IMR-90 (cell line): ENCODE measurements around the gene SH3RF2. TPM values are rescaled to one million over a fixed set of nuclear protein-coding genes. Genes with fewer than 3 reads are reported as not detected.

Experiments used
- ATAC-seq: fragments of 200-7000 bp; cut with Tn5 transposase; 2 replicates; pipeline ENCODE4 v1.9.1; 2020; ENCODE audit warnings: low read depth, mild to moderate bottlenecking, moderate library complexity
- BruUV-seq: library from RNA; stranded (reverse); fragments of 400-500 nt; replicated peaks from 2 replicates; lab custom pipeline; 2021; lab: Mats Ljungman, UMichigan
- CTCF ChIA-PET: fragments of 300-600 bp; formaldehyde crosslinking; extraction: SDS; loops from one replicate; lab custom pipeline; 2021; ENCODE audit warnings: antibody characterized with exemption; lab: Yijun Ruan, JAX
- POLR2A ChIA-PET: fragments of 300-600 bp; sonication (Branson Sonifier 250); formaldehyde crosslinking; loops from one replicate; lab custom pipeline; 2022; ENCODE audit warnings: antibody characterized with exemption; ENCODE audit not compliant: unreplicated experiment; lab: Charles Lee
- DNase-seq: peaks from one replicate; pipeline ENCODE4 v3.0.0; 2013
- H2AFZ ChIP-seq: replicated peaks from 2 replicates; pipeline ENCODE3; 2013; ENCODE audit warnings: low read length, mild to moderate bottlenecking; ENCODE audit not compliant: poor library complexity
- H2AK5ac ChIP-seq: 2 replicates; pipeline ENCODE4 v1.6.1; 2013; ENCODE audit warnings: low read depth, low read length, inconsistent platforms
- H2AK9ac ChIP-seq: replicated peaks from 2 replicates; pipeline ENCODE3; 2013; ENCODE audit warnings: mild to moderate bottlenecking, low read depth, low read length, moderate library complexity; ENCODE audit not compliant: poor library complexity
- H2BK120ac ChIP-seq: 2 replicates; pipeline ENCODE4 v1.6.1; 2013; ENCODE audit warnings: low read depth, low read length, inconsistent platforms
- H2BK15ac ChIP-seq: 3 replicates; pipeline ENCODE4 v1.6.1; 2013; ENCODE audit warnings: low read depth, low read length, inconsistent platforms
- H2BK20ac ChIP-seq: 2 replicates; pipeline ENCODE4 v1.6.1; 2013; ENCODE audit warnings: low read depth, mild to moderate bottlenecking, inconsistent platforms, low read length, moderate library complexity
- H2BK5ac ChIP-seq: 2 replicates; pipeline ENCODE4 v1.6.1; 2013; ENCODE audit warnings: mild to moderate bottlenecking, low read depth, low read length, inconsistent platforms; ENCODE audit not compliant: poor library complexity, severe bottlenecking
- H3K14ac ChIP-seq: replicated peaks from 2 replicates; pipeline ENCODE4 v1.6.1; 2013; ENCODE audit warnings: low read depth, low read length, inconsistent platforms
- H3K18ac ChIP-seq: 2 replicates; pipeline ENCODE4 v1.6.1; 2013; ENCODE audit warnings: low read depth, low read length, control low read depth
- H3K23ac ChIP-seq: 2 replicates; pipeline ENCODE4 v1.6.1; 2013; ENCODE audit warnings: low read depth, low read length, inconsistent platforms
- H3K27ac ChIP-seq: 2 replicates; pipeline ENCODE4 v1.5.1; 2013; ENCODE audit warnings: mild to moderate bottlenecking, control low read depth, low read length; ENCODE audit not compliant: insufficient read depth
- H3K27me3 ChIP-seq: 2 replicates; pipeline ENCODE4 v1.6.1; 2013; ENCODE audit warnings: low read length; ENCODE audit not compliant: control insufficient read depth, insufficient read depth
- H3K36me3 ChIP-seq: 2 replicates; pipeline ENCODE4 v1.6.1; 2013; ENCODE audit warnings: low read length, mixed read lengths; ENCODE audit not compliant: control insufficient read depth, insufficient read depth
- H3K4ac ChIP-seq: 2 replicates; pipeline ENCODE4 v1.6.1; 2013; ENCODE audit warnings: low read depth, low read length, inconsistent platforms
- H3K4me1 ChIP-seq: 2 replicates; pipeline ENCODE4 v1.6.1; 2013; ENCODE audit warnings: low read length, mixed read lengths; ENCODE audit not compliant: control insufficient read depth, insufficient read depth
- H3K4me2 ChIP-seq: 2 replicates; pipeline ENCODE4 v1.6.1; 2013; ENCODE audit warnings: low read depth, mild to moderate bottlenecking, control low read depth, low read length, moderate library complexity
- H3K4me3 ChIP-seq: 2 replicates; pipeline ENCODE4 v1.5.1; 2013; ENCODE audit warnings: low read depth, mild to moderate bottlenecking, control low read depth, low read length, moderate library complexity; ENCODE audit not compliant: insufficient read depth
- H3K56ac ChIP-seq: 2 replicates; pipeline ENCODE4 v1.6.1; 2013; ENCODE audit warnings: low read length, inconsistent platforms; ENCODE audit not compliant: insufficient read depth; ENCODE audit errors: extremely low read depth
- H3K79me1 ChIP-seq, 2 experiments: 2 replicates each; pipeline ENCODE4 v1.6.1; 2013; ENCODE audit warnings: low read length in 2 of 2, inconsistent platforms in 1 of 2, low read depth in 1 of 2
- H3K9ac ChIP-seq: 2 replicates; pipeline ENCODE4 v1.6.1; 2013; ENCODE audit warnings: low read depth, low read length, control low read depth
- H3K9me1 ChIP-seq: 2 replicates; pipeline ENCODE4 v1.6.1; 2013; ENCODE audit warnings: low read length, inconsistent platforms; ENCODE audit not compliant: insufficient read depth
- H3K9me3 ChIP-seq: 2 replicates; pipeline ENCODE4 v1.6.1; 2013; ENCODE audit warnings: low read length; ENCODE audit not compliant: control insufficient read depth, insufficient read depth
- H4K20me1 ChIP-seq: 2 replicates; pipeline ENCODE4 v1.6.1; 2013; ENCODE audit warnings: low read length, inconsistent platforms; ENCODE audit not compliant: insufficient read depth
- H4K5ac ChIP-seq: 2 replicates; pipeline ENCODE4 v1.6.1; 2013; ENCODE audit warnings: mild to moderate bottlenecking, low read depth, low read length, control low read depth
- H4K8ac ChIP-seq, 2 experiments: 2 replicates each; pipeline ENCODE4 v1.6.1; 2013; ENCODE audit warnings: low read depth in 2 of 2, low read length in 2 of 2, control low read depth in 1 of 2, inconsistent platforms in 1 of 2
- H4K91ac ChIP-seq: 2 replicates; pipeline ENCODE4 v1.6.1; 2013; ENCODE audit warnings: low read depth, low read length, inconsistent platforms; ENCODE audit not compliant: insufficient read depth
- BHLHE40 ChIP-seq: fragments of 150-350 bp; IDR thresholded peaks from 2 replicates; pipeline ENCODE4 v1.6.1; 2016; ENCODE audit warnings: mild to moderate bottlenecking, low read depth, low read length
- CEBPB ChIP-seq: IDR thresholded peaks from 2 replicates; pipeline ENCODE4 v1.6.1; 2012; ENCODE audit warnings: low read depth, low read length, improper control_type of control experiment
- CHD1 ChIP-seq: IDR thresholded peaks from 2 replicates; pipeline ENCODE4 v1.6.1; 2012; ENCODE audit warnings: low read depth, low read length, improper control_type of control experiment
- FOS ChIP-seq: fragments of 150-350 bp; IDR thresholded peaks from 2 replicates; pipeline ENCODE4 v1.6.1; 2016; ENCODE audit warnings: low read depth, low read length
- MAFK ChIP-seq: IDR thresholded peaks from 2 replicates; pipeline ENCODE4 v1.6.1; 2012; ENCODE audit warnings: low read depth, low read length, improper control_type of control experiment
- MAZ ChIP-seq: IDR thresholded peaks from 2 replicates; pipeline ENCODE4 v1.6.1; 2012; ENCODE audit warnings: low read depth, mild to moderate bottlenecking, low read length, improper control_type of control experiment, moderate library complexity, borderline replicate concordance
- MXI1 ChIP-seq: IDR thresholded peaks from 2 replicates; pipeline ENCODE4 v1.6.1; 2012; ENCODE audit warnings: low read depth, mild to moderate bottlenecking, low read length, moderate library complexity, borderline replicate concordance
- NFE2L2 ChIP-seq: fragments of 150-350 bp; IDR thresholded peaks from 2 replicates; pipeline ENCODE4 v1.6.1; 2016; ENCODE audit warnings: low read depth, mild to moderate bottlenecking, low read length
- POLR2A ChIP-seq: IDR thresholded peaks from 2 replicates; pipeline ENCODE4 v1.6.1; 2012; ENCODE audit warnings: mild to moderate bottlenecking, low read depth, low read length
- RAD21 ChIP-seq: IDR thresholded peaks from 2 replicates; pipeline ENCODE4 v1.6.1; 2012; ENCODE audit warnings: low read length, improper control_type of control experiment
- RCOR1 ChIP-seq: IDR thresholded peaks from 2 replicates; pipeline ENCODE4 v1.6.1; 2012; ENCODE audit warnings: mild to moderate bottlenecking, low read length, improper control_type of control experiment; ENCODE audit not compliant: insufficient replicate concordance
- RFX5 ChIP-seq: IDR thresholded peaks from 2 replicates; pipeline ENCODE4 v1.8.0; 2012; ENCODE audit warnings: low read depth, mild to moderate bottlenecking, low read length, moderate library complexity
- SMC3 ChIP-seq: fragments of 150-350 bp; IDR thresholded peaks from 2 replicates; pipeline ENCODE4 v1.6.1; 2016; ENCODE audit warnings: low read depth, mild to moderate bottlenecking, antibody characterized with exemption, low read length, moderate library complexity
- WGBS, 2 experiments: methylation state at CpG; one replicate each; pipeline versions ENCODE4 v1.1.5 to v1.1.7; 2013; ENCODE audit warnings: missing lambda C conversion rate in 2 of 2; ENCODE audit not compliant: insufficient read length in 1 of 2; ENCODE audit errors: extremely low coverage in 2 of 2; 5-methylcytosine and 5-hydroxymethylcytosine counted together
- dilution Hi-C: fragments of 300-500 bp; cut with HindIII; formaldehyde crosslinking; loops from one replicate; pipeline ENCODE4 v1.14.3; 2018; ENCODE audit warnings: low sequenced_read_pairs; ENCODE audit not compliant: unreplicated experiment
- in situ Hi-C: fragments of 300-500 bp; cut with MboI; formaldehyde crosslinking; loops from 3 replicates; pipeline ENCODE4 v1.14.3; 2019; ENCODE audit warnings: low sequenced_read_pairs, inconsistent platforms, mixed read lengths
- intact Hi-C: fragments of 100-400 bp; cut with micrococcal nuclease; formaldehyde crosslinking; loops from 2 replicates; pipeline ENCODE4 v1.10.0; 2022
- polyA plus RNA-seq, 3 experiments: library from polyadenylated mRNA; depleted of rRNA; stranded (reverse); fragments of >200 nt; gene quantifications; 2 replicates each; pipeline ENCODE4 v1.2.3, GENCODE V29; 2012; ENCODE audit warnings: low replicate concordance in 1 of 3
- total RNA-seq: library from RNA; depleted of rRNA; stranded (reverse); fragments of >200 nt; gene quantifications from 2 replicates; pipeline ENCODE4 v1.2.3, GENCODE V29; 2012
- TF ChIP-seq, protein P1 (sequence below): fragments of 150-350 bp; IDR thresholded peaks from 2 replicates; pipeline ENCODE4 v1.6.1; 2016; ENCODE audit warnings: low read depth, mild to moderate bottlenecking, low read length, moderate library complexity, borderline replicate concordance
- TF ChIP-seq, protein P2 (sequence below): fragments of 150-350 bp; IDR thresholded peaks from 2 replicates; pipeline ENCODE4 v1.6.1; 2017; ENCODE audit warnings: mild to moderate bottlenecking, antibody characterized with exemption, low read length, low read depth
- TF ChIP-seq, protein P3 (sequence below): conservative IDR thresholded peaks from 2 replicates; pipeline ENCODE4 v1.5.1; 2012; ENCODE audit warnings: mild to moderate bottlenecking, low read depth, low read length, improper control_type of control experiment

Gene SH3RF2
- total and polyA plus RNA-seq, 2 of the 4 experiments (the other 2 are of a cell fraction), result 1.3 to 1.7 TPM

DNA sequence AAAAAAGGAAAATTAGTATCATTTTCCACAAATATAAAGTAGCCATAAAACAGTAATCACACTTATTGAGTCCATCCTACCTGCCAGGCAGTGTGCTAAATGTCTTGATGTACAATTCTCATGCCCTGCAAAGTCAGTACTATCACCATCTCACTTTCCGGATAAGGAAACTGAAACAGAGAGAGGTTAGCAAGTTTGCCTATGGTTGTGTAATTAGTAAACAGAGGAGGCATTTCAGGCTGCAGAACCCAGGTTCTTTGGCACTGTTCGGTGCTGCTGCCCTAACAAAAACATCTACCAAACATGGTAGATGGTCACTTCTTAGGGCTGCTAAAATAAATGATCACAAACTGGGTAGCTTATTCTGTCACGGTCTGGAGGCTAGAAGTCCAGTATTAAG lies 146.4 kb downstream of the SH3RF2 start:
- H3K79me1 ChIP-seq, result no peaks in the 10 kb centered on the region
- no peak overlapping the region for H2BK15ac ChIP-seq
- no peak overlapping the region for H3K56ac ChIP-seq
- WGBS, 2 experiments, result no CpG with 5 or more reads among the region's 3 CpGs
- ChIA-PET POLR2A (no interaction called here), CTCF (no interaction called here)
- dilution Hi-C loops, result no loop called here
- no peaks in the 10 kb centered on the region for H3K4me1 ChIP-seq
- H3K4ac ChIP-seq, result no peak overlapping the region
- no peak overlapping the region for H2AFZ ChIP-seq
- no peaks in the 10 kb centered on the region for H3K9me1 ChIP-seq
- in situ Hi-C loops, result no loop called here
- no peak overlapping the region for H3K23ac ChIP-seq
- H4K5ac ChIP-seq, result no peak overlapping the region
- H4K20me1 ChIP-seq, result no peaks in the 10 kb centered on the region
- H3K4me3 ChIP-seq, result no peak overlapping the region
- intact Hi-C loops, result no loop called here
- TF ChIP-seq, protein P1, sequence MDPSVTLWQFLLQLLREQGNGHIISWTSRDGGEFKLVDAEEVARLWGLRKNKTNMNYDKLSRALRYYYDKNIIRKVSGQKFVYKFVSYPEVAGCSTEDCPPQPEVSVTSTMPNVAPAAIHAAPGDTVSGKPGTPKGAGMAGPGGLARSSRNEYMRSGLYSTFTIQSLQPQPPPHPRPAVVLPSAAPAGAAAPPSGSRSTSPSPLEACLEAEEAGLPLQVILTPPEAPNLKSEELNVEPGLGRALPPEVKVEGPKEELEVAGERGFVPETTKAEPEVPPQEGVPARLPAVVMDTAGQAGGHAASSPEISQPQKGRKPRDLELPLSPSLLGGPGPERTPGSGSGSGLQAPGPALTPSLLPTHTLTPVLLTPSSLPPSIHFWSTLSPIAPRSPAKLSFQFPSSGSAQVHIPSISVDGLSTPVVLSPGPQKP, result no peak
- TF ChIP-seq, protein P2, sequence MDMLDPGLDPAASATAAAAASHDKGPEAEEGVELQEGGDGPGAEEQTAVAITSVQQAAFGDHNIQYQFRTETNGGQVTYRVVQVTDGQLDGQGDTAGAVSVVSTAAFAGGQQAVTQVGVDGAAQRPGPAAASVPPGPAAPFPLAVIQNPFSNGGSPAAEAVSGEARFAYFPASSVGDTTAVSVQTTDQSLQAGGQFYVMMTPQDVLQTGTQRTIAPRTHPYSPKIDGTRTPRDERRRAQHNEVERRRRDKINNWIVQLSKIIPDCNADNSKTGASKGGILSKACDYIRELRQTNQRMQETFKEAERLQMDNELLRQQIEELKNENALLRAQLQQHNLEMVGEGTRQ, result no peak
- TF ChIP-seq RCOR1 (no peak), POLR2A (no peak), BHLHE40 (no peak), CHD1 (no peak), RAD21 (no peak), MAZ (no peak), SMC3 (no peak), FOS (no peak), RFX5 (no peak), NFE2L2 (no peak), MXI1 (no peak), MAFK (no peak), CEBPB (no peak)
- TF ChIP-seq, protein P3, sequence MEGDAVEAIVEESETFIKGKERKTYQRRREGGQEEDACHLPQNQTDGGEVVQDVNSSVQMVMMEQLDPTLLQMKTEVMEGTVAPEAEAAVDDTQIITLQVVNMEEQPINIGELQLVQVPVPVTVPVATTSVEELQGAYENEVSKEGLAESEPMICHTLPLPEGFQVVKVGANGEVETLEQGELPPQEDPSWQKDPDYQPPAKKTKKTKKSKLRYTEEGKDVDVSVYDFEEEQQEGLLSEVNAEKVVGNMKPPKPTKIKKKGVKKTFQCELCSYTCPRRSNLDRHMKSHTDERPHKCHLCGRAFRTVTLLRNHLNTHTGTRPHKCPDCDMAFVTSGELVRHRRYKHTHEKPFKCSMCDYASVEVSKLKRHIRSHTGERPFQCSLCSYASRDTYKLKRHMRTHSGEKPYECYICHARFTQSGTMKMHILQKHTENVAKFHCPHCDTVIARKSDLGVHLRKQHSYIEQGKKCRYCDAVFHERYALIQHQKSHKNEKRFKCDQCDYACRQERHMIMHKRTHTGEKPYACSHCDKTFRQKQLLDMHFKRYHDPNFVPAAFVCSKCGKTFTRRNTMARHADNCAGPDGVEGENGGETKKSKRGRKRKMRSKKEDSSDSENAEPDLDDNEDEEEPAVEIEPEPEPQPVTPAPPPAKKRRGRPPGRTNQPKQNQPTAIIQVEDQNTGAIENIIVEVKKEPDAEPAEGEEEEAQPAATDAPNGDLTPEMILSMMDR, result no peak
- no peak overlapping the region for H2AK5ac ChIP-seq
- no peak overlapping the region for H2AK9ac ChIP-seq
- H3K4me2 ChIP-seq, result no peak overlapping the region
- H4K8ac ChIP-seq, result no peak overlapping the region
- H2BK5ac ChIP-seq, result no peak overlapping the region
- no peak overlapping the region for H2BK20ac ChIP-seq
- H3K36me3 ChIP-seq, result no peaks in the 10 kb centered on the region
- ATAC-seq (no peak), DNase-seq (no peak)
- no peak overlapping the region for H4K91ac ChIP-seq
- no peak overlapping the region for H3K14ac ChIP-seq
- H3K18ac ChIP-seq, result no peak overlapping the region
- no TSS peak for BruUV-seq
- H3K27me3 ChIP-seq, result peaks cover 7% of the 10 kb centered on the region
- H3K27ac ChIP-seq, result no peak overlapping the region
- H3K9me3 ChIP-seq, result 0 out of 2 replicates have a peak, but pooled peaks cover 2% of the 10 kb centered on the region
- H2BK120ac ChIP-seq, result no peak overlapping the region
- no peak overlapping the region for H3K9ac ChIP-seq
